ENCODE measurements around the gene SOX30.
"Not testable (repeated sequence)": the region's sequence is repeated elsewhere in the genome, so short reads cannot be mapped to it uniquely, and the experiment has no call there.

SOX30 gene
- 0 to 0.42 (median 0.18) reads per million in 9 experiments for total RNA-seq

GRCh38 chr5:157652377-157652692 lies at the start of gene SOX30:
TSS of gene SOX30 (minus strand) at chr5:157652438. CDS start at chr5:157652078, 360 bp downstream.
- peak within 1 kb of the TSS; percentile 80 to 86 for H3K27ac Mint-ChIP-seq
- ATAC-seq (replicated peaks), result no peak
- H3K27me3 Mint-ChIP-seq, result no peaks in the 10 kb centered on the region
- no peaks in the 10 kb centered on the region for H3K9me3 Mint-ChIP-seq
- H3K4me3 Mint-ChIP-seq, result peak within 1 kb of the TSS; percentile 72 to 82
- no peak for DNase-seq
- H3K4me1 Mint-ChIP-seq (ENCODE audit: low read depth in 2 of 2), result peaks cover 0 to 14% of the 10 kb centered on the region in 2 donors
- peaks cover 4% of the 10 kb centered on the region for H3K36me3 Mint-ChIP-seq (ENCODE audit: insufficient read depth)

- H3K36me3 Mint-ChIP-seq (ENCODE audit: insufficient read depth); H3K4me3 Mint-ChIP-seq; H3K4me1 Mint-ChIP-seq (ENCODE audit: low read depth in 2 of 2); ATAC-seq (replicated peaks); H3K27ac Mint-ChIP-seq; H3K9me3 Mint-ChIP-seq; DNase-seq; H3K27me3 Mint-ChIP-seq: not testable (repeated sequence)
These were observed 46.4 kb upstream of the SOX30 start for GRCh38 chr5:157698674-157699073.

GRCh38 chr5:157696154-157696553 lies 43.9 kb upstream of the SOX30 start:
- ATAC-seq (replicated peaks); H3K9me3 Mint-ChIP-seq; H3K27me3 Mint-ChIP-seq; H3K4me1 Mint-ChIP-seq (ENCODE audit: low read depth in 2 of 2); DNase-seq; H3K36me3 Mint-ChIP-seq (ENCODE audit: insufficient read depth); H3K27ac Mint-ChIP-seq; H3K4me3 Mint-ChIP-seq: not testable (repeated sequence)

- H3K4me1 Mint-ChIP-seq (ENCODE audit: low read depth in 2 of 2); DNase-seq; H3K4me3 Mint-ChIP-seq; H3K36me3 Mint-ChIP-seq (ENCODE audit: insufficient read depth); H3K27ac Mint-ChIP-seq; H3K9me3 Mint-ChIP-seq; ATAC-seq (replicated peaks); H3K27me3 Mint-ChIP-seq: not testable (repeated sequence)
These were observed 41.6 kb upstream of the SOX30 start for GRCh38 chr5:157693816-157694215.

- H3K9me3 Mint-ChIP-seq, result no peaks in the 10 kb centered on the region
- H3K36me3 Mint-ChIP-seq (ENCODE audit: insufficient read depth), result no peaks in the 10 kb centered on the region
- no peak overlapping the region for H3K4me3 Mint-ChIP-seq
- H3K27ac Mint-ChIP-seq, result no peak overlapping the region
- no peaks in the 10 kb centered on the region for H3K4me1 Mint-ChIP-seq (ENCODE audit: low read depth in 2 of 2)
- no peak for DNase-seq
- no peak for ATAC-seq (replicated peaks)
- peaks cover 0 to 5% of the 10 kb centered on the region in 2 donors for H3K27me3 Mint-ChIP-seq
These were observed 38.6 kb upstream of the SOX30 start for GRCh38 chr5:157690690-157691433.

- no peak overlapping the region for H3K4me3 Mint-ChIP-seq
- H3K27ac Mint-ChIP-seq, result no peak overlapping the region
- DNase-seq (peak in 1 of 3 experiments; percentile 8), ATAC-seq (replicated peaks) (peak; percentile 59)
- H3K27me3 Mint-ChIP-seq, result peaks cover 0 to 5% of the 10 kb centered on the region in 2 donors
- H3K36me3 Mint-ChIP-seq (ENCODE audit: insufficient read depth), result no peaks in the 10 kb centered on the region
- H3K9me3 Mint-ChIP-seq, result no peaks in the 10 kb centered on the region
- no peaks in the 10 kb centered on the region for H3K4me1 Mint-ChIP-seq (ENCODE audit: low read depth in 2 of 2)
These were observed 37.9 kb upstream of the SOX30 start for GRCh38 chr5:157689942-157690689.

GRCh38 chr5:157687198-157687554 lies 34.9 kb upstream of the SOX30 start:
- Mint-ChIP-seq H3K9me3 (no peaks in the 10 kb centered on the region), H3K4me1 (ENCODE audit: low read depth in 2 of 2) (no peaks in the 10 kb centered on the region), H3K27ac (no peak overlapping the region), H3K4me3 (no peak overlapping the region), H3K27me3 (no peaks in the 10 kb centered on the region), H3K36me3 (ENCODE audit: insufficient read depth) (no peaks in the 10 kb centered on the region)
- ATAC-seq (replicated peaks) (no peak), DNase-seq (no peak)

GRCh38 chr5:157686276-157687197 lies 34.3 kb upstream of the SOX30 start:
- not testable (repeated sequence) for H3K9me3 Mint-ChIP-seq; H3K36me3 Mint-ChIP-seq (ENCODE audit: insufficient read depth); H3K27me3 Mint-ChIP-seq; DNase-seq; H3K4me1 Mint-ChIP-seq (ENCODE audit: low read depth in 2 of 2); H3K4me3 Mint-ChIP-seq; ATAC-seq (replicated peaks); H3K27ac Mint-ChIP-seq

- H3K36me3 Mint-ChIP-seq (ENCODE audit: insufficient read depth), result no peaks in the 10 kb centered on the region
- peak overlapping the region in 1 of 2 donors; percentile 89 for H3K27ac Mint-ChIP-seq
- no peaks in the 10 kb centered on the region for H3K4me1 Mint-ChIP-seq (ENCODE audit: low read depth in 2 of 2)
- ATAC-seq (replicated peaks), result no peak
- H3K9me3 Mint-ChIP-seq, result no peaks in the 10 kb centered on the region
- DNase-seq, result no peak
- H3K4me3 Mint-ChIP-seq, result no peak overlapping the region
- H3K27me3 Mint-ChIP-seq, result no peaks in the 10 kb centered on the region
These were observed 30.0 kb upstream of the SOX30 start for GRCh38 chr5:157682257-157682656.

GRCh38 chr5:157681048-157681447 lies 28.8 kb upstream of the SOX30 start:
- DNase-seq, result no peak
- Mint-ChIP-seq H3K27ac (no peak overlapping the region), H3K4me1 (ENCODE audit: low read depth in 2 of 2) (no peaks in the 10 kb centered on the region), H3K27me3 (no peaks in the 10 kb centered on the region), H3K9me3 (no peaks in the 10 kb centered on the region), H3K4me3 (no peak overlapping the region), H3K36me3 (ENCODE audit: insufficient read depth) (no peaks in the 10 kb centered on the region)
- no peak for ATAC-seq (replicated peaks)

- Mint-ChIP-seq H3K27ac (no peak overlapping the region), H3K4me3 (no peak overlapping the region), H3K27me3 (no peaks in the 10 kb centered on the region), H3K36me3 (ENCODE audit: insufficient read depth) (no peaks in the 10 kb centered on the region), H3K4me1 (ENCODE audit: low read depth in 2 of 2) (no peaks in the 10 kb centered on the region), H3K9me3 (no peaks in the 10 kb centered on the region)
- DNase-seq, result no peak
- ATAC-seq (replicated peaks), result no peak
These were observed 28.0 kb upstream of the SOX30 start for GRCh38 chr5:157680239-157680638.

GRCh38 chr5:157679801-157680200 lies 27.6 kb upstream of the SOX30 start:
- DNase-seq (no peak), ATAC-seq (replicated peaks) (no peak)
- H3K4me3 Mint-ChIP-seq, result no peak overlapping the region
- no peak overlapping the region for H3K27ac Mint-ChIP-seq
- no peaks in the 10 kb centered on the region for H3K4me1 Mint-ChIP-seq (ENCODE audit: low read depth in 2 of 2)
- no peaks in the 10 kb centered on the region for H3K36me3 Mint-ChIP-seq (ENCODE audit: insufficient read depth)
- H3K9me3 Mint-ChIP-seq, result no peaks in the 10 kb centered on the region
- H3K27me3 Mint-ChIP-seq, result no peaks in the 10 kb centered on the region

- no peaks in the 10 kb centered on the region for H3K27me3 Mint-ChIP-seq
These were observed 25.7 kb upstream of the SOX30 start for GRCh38 chr5:157677931-157678330.

More at GRCh38 chr5:157677931-157678330, 25.7 kb upstream of the SOX30 start:
- Mint-ChIP-seq H3K4me3 (no peak overlapping the region), H3K27ac (no peak overlapping the region), H3K4me1 (ENCODE audit: low read depth in 2 of 2) (no peaks in the 10 kb centered on the region), H3K9me3 (no peaks in the 10 kb centered on the region), H3K36me3 (ENCODE audit: insufficient read depth) (no peaks in the 10 kb centered on the region)
- no peak for ATAC-seq (replicated peaks)
- DNase-seq, result no peak
